ENCODE results near the gene C9orf152.
A peak's percentile ranks its signal among the peaks of the same experiment; 100 is the strongest.

The C9orf152 gene

DNA sequence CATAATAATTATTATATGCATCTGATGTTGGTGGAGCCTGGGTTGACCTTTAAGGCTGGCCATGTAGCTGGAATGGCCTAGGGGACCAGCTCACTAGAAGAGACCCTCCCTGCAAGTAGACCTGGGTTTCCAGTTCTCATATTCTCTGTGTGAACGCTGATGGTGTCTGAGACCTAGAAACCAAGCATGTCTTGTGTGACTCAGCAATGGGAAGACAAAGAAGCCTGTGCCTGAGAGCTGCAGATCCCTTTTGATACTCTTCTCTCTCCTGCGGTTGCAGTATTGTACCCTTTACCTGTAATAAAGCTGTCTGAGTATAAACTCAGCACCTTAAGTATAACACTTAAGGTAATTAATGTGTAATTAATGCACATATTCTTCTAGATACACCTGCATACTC, 22.2 kb downstream of the C9orf152 start:
- Histone ChIP-seq H3K27ac (ENCODE audit: low read depth in 2 of 2, low read length in 2 of 2) (no peak overlapping the region), H3K9ac (ENCODE audit: low read depth in 1 of 2, low read length in 2 of 2) (no peak overlapping the region), H3K4me3 (ENCODE audit: low read length in 2 of 2) (no peak overlapping the region), H3K36me3 (ENCODE audit: control insufficient read depth in 2 of 2, insufficient read depth in 2 of 2, low read length in 2 of 2) (no peaks in the 10 kb centered on the region), H3K27me3 (ENCODE audit: control insufficient read depth in 2 of 2, insufficient read depth in 2 of 2, low read length in 2 of 2) (no peaks in the 10 kb centered on the region), H3K4me1 (ENCODE audit: control insufficient read depth in 2 of 2, insufficient read depth in 2 of 2, low read length in 2 of 2) (peaks cover 18 to 20% of the 10 kb centered on the region in 2 donors), H3K9me3 (ENCODE audit: control insufficient read depth in 2 of 2, low read length in 2 of 2) (no peaks in the 10 kb centered on the region)

DNA sequence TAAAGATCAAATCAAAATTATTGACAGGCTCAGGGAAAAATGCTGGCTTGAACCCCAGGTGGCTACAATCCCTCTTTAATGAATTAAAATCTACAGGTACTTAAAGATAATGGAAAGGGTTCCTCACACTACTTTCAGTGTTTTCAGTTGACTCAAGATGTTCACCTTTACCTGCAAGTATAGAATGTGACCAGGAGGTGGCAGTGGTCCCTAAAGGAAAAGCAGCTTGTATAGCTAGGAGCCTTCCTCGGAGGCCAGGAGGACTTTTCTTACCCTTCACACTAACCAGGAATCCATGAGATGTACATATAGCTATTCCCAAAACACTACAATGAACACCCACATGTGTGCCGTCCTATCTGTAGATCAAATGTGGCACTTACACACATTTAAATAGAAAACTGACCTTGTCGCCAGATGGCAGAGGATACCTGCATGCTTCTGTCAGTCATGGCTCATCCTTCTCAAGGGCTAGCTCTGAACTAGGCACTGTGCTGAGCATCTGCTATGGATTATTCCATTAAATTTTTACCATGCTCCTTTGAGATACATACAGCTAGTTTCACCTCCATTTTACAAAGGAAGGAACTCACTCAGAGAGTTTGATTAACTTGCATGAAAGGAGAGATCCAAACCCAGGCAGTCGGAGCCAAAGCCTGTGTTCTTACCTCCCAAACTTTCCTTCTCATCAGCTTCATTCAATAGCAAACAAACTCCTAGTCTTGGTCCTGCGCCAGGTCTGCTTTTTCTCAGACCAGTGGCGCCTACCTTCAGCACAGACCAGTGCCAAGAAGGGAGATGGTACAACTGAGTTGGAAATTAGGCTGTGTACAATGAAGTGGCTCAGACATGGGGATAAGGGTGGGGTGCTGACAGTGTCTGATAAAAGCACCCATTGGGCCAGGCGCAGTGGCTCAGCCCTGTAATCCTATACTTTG, 24.5 kb downstream of the C9orf152 start:
- Histone ChIP-seq H3K4me3 (ENCODE audit: low read length in 2 of 2) (no peak overlapping the region), H3K27ac (ENCODE audit: low read depth in 2 of 2, low read length in 2 of 2) (no peak overlapping the region), H3K4me1 (ENCODE audit: control insufficient read depth in 2 of 2, insufficient read depth in 2 of 2, low read length in 2 of 2) (peaks cover 6 to 7% of the 10 kb centered on the region in 2 donors), H3K27me3 (ENCODE audit: control insufficient read depth in 2 of 2, insufficient read depth in 2 of 2, low read length in 2 of 2) (no peaks in the 10 kb centered on the region), H3K9me3 (ENCODE audit: control insufficient read depth in 2 of 2, low read length in 2 of 2) (no peaks in the 10 kb centered on the region), H3K9ac (ENCODE audit: low read depth in 1 of 2, low read length in 2 of 2) (no peak overlapping the region), H3K36me3 (ENCODE audit: control insufficient read depth in 2 of 2, insufficient read depth in 2 of 2, low read length in 2 of 2) (no peaks in the 10 kb centered on the region)

DNA sequence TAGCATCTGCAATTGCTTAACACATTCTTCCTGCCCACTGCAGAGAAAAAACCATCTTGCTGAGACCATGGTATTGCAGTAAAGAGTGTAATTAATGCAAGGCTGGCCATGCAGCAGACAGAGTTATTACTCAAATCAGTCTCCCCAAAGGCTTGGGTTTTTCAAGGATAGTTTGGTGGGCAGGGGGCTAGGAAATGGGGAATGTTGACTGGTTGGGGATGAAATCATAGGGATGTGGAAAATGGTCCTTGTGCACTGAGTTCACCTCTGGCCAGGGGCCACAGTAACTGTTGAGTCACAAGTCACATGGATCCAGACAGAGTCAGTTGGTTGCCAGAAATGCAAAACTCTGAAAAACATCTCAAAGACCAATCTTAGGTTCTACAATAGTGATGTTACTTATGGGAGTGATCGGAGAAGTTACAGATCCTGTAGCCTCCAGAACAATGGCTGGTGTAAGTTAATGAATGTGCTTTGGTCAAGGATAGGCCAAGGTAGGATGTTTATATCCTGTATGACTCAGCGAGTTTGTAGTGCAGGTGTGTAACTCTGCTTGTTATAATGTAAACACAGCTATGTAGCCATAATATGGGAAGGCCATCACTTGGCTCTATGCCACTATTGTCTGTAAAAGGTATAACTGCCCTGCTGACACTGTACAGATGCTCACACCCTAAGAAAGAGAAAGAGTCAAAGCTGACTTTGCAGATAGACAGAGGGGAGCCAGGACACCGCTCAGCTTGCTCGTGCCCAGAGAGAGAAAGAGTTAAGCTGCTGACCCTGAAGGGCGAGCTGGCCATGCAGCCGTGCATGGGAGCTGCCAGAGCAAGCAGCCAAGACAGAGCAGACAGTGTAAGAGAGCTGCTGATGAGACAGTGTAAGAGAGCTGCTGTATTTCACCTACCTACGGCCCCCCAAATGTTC, 27.2 kb downstream of the C9orf152 start:
- Histone ChIP-seq H3K36me3 (ENCODE audit: control insufficient read depth in 2 of 2, insufficient read depth in 2 of 2, low read length in 2 of 2) (no peaks in the 10 kb centered on the region), H3K9ac (ENCODE audit: low read depth in 1 of 2, low read length in 2 of 2) (no peak overlapping the region), H3K4me1 (ENCODE audit: control insufficient read depth in 2 of 2, insufficient read depth in 2 of 2, low read length in 2 of 2) (peaks cover 0 to 2% of the 10 kb centered on the region in 2 donors), H3K27me3 (ENCODE audit: control insufficient read depth in 2 of 2, insufficient read depth in 2 of 2, low read length in 2 of 2) (no peaks in the 10 kb centered on the region), H3K4me3 (ENCODE audit: low read length in 2 of 2) (no peak overlapping the region), H3K9me3 (ENCODE audit: control insufficient read depth in 2 of 2, low read length in 2 of 2) (no peaks in the 10 kb centered on the region), H3K27ac (ENCODE audit: low read depth in 2 of 2, low read length in 2 of 2) (peak overlapping the region in 1 of 2 donors; percentile 13)

DNA sequence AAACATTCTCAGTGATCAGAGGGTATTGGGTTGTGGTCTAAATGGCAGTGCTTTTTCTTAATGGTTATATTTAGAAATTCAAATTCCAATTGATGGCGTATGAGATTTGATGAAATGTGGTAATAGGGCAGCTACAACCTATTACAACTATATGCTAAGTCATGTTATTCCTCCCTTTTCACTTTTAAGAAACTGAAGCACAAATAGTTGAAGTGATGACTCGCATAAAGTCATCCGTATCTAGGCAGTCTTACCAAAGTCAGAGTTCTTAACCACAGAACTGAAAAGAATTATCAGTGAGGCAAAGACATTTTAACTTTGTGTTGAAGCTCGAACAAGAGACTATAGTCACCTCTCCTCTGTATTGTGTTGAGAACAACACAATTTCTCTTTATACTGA, 28.2 kb downstream of the C9orf152 start:
- H3K9ac ChIP-seq (ENCODE audit: low read depth in 1 of 2, low read length in 2 of 2): no peak overlapping the region
- no peak overlapping the region for H3K27ac ChIP-seq (ENCODE audit: low read depth in 2 of 2, low read length in 2 of 2)
- no peaks in the 10 kb centered on the region for H3K36me3 ChIP-seq (ENCODE audit: control insufficient read depth in 2 of 2, insufficient read depth in 2 of 2, low read length in 2 of 2)
- peaks cover 0 to 2% of the 10 kb centered on the region in 2 donors for H3K4me1 ChIP-seq (ENCODE audit: control insufficient read depth in 2 of 2, insufficient read depth in 2 of 2, low read length in 2 of 2)
- no peak overlapping the region for H3K4me3 ChIP-seq (ENCODE audit: low read length in 2 of 2)
- H3K9me3 ChIP-seq (ENCODE audit: control insufficient read depth in 2 of 2, low read length in 2 of 2): no peaks in the 10 kb centered on the region
- no peaks in the 10 kb centered on the region for H3K27me3 ChIP-seq (ENCODE audit: control insufficient read depth in 2 of 2, insufficient read depth in 2 of 2, low read length in 2 of 2)

DNA sequence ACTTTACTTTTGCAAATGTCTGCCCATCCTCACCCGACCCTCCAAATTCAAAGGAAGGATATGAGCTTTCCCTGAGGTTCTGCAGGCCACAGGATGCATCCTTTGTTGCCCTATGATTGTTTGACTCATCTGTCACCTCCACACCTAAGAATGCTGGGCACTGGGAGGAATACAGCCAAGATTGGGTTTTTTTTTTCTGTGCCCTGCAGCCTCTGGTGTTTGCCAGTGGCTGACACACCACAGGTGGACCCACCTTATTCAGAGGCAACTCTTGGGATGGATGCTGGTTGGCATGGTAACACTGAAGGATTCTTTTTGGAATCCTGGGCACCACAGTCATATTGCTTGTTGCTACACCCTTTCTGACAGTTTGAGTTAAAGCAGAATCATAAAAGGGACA, 29.7 kb downstream of the C9orf152 start:
- Histone ChIP-seq H3K36me3 (ENCODE audit: control insufficient read depth in 2 of 2, insufficient read depth in 2 of 2, low read length in 2 of 2) (no peaks in the 10 kb centered on the region), H3K27me3 (ENCODE audit: control insufficient read depth in 2 of 2, insufficient read depth in 2 of 2, low read length in 2 of 2) (no peaks in the 10 kb centered on the region), H3K9ac (ENCODE audit: low read depth in 1 of 2, low read length in 2 of 2) (no peak overlapping the region), H3K9me3 (ENCODE audit: control insufficient read depth in 2 of 2, low read length in 2 of 2) (no peaks in the 10 kb centered on the region), H3K27ac (ENCODE audit: low read depth in 2 of 2, low read length in 2 of 2) (no peak overlapping the region), H3K4me3 (ENCODE audit: low read length in 2 of 2) (no peak overlapping the region), H3K4me1 (ENCODE audit: control insufficient read depth in 2 of 2, insufficient read depth in 2 of 2, low read length in 2 of 2) (peaks cover 0 to 2% of the 10 kb centered on the region in 2 donors)

DNA sequence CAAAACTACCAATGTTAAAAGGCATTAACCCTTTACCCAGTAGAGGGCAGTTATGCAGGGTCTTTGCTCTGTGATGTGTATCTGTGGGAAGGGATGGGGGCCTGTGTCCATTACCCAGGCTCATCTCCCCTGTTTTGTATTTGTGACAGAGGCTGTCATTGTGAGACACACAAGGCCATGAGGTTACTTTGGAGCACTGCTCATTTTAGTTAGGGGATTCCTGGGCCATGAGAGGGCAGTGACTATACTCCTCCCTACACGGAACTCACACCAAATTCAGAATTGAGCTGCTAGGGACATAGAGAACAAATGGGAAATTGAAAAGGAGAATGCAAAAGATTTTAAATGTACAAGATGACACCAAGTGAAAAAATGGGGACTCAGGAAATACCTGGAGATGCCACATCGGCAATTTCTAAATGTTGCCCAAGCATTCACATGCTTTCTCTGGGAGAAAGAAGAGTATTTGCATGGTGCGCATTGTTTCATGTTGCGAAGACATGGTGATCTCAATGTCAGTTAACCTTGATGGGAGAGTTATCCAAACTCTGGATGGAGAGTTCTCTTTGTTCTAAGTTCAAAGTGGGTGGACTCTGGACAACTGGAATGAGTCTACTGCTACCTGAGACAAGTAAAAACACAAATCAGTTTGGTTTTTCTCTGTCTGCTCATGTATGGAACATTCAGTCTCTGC, 32.5 kb downstream of the C9orf152 start:
- Histone ChIP-seq H3K9ac (ENCODE audit: low read depth in 1 of 2, low read length in 2 of 2) (no peak overlapping the region), H3K36me3 (ENCODE audit: control insufficient read depth in 2 of 2, insufficient read depth in 2 of 2, low read length in 2 of 2) (no peaks in the 10 kb centered on the region), H3K9me3 (ENCODE audit: control insufficient read depth in 2 of 2, low read length in 2 of 2) (no peaks in the 10 kb centered on the region), H3K27ac (ENCODE audit: low read depth in 2 of 2, low read length in 2 of 2) (no peak overlapping the region), H3K4me1 (ENCODE audit: control insufficient read depth in 2 of 2, insufficient read depth in 2 of 2, low read length in 2 of 2) (no peaks in the 10 kb centered on the region), H3K4me3 (ENCODE audit: low read length in 2 of 2) (no peak overlapping the region), H3K27me3 (ENCODE audit: control insufficient read depth in 2 of 2, insufficient read depth in 2 of 2, low read length in 2 of 2) (no peaks in the 10 kb centered on the region)

DNA sequence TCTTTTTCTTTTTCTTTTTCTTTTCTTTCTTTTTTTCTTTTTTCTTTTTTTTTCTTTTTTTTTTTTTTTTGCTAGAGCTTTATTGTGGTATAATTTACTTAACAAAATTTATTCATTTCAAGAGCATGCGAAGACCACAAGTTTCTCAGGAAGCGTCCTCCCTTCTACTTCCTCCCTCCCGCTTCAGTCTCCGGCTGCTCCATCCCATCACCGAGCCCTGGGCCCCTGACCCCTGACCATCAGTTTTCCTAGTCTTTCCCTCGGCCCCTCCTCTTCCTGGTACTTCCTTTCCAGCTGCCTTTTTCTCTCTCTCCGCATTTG, 34.7 kb downstream of the C9orf152 start:
- H3K27ac ChIP-seq (ENCODE audit: low read depth in 2 of 2, low read length in 2 of 2): no peak overlapping the region
- H3K4me1 ChIP-seq (ENCODE audit: control insufficient read depth in 2 of 2, insufficient read depth in 2 of 2, low read length in 2 of 2): no peaks in the 10 kb centered on the region
- H3K9me3 ChIP-seq (ENCODE audit: control insufficient read depth in 2 of 2, low read length in 2 of 2): no peaks in the 10 kb centered on the region
- H3K36me3 ChIP-seq (ENCODE audit: control insufficient read depth in 2 of 2, insufficient read depth in 2 of 2, low read length in 2 of 2): no peaks in the 10 kb centered on the region
- H3K27me3 ChIP-seq (ENCODE audit: control insufficient read depth in 2 of 2, insufficient read depth in 2 of 2, low read length in 2 of 2): no peaks in the 10 kb centered on the region
- H3K4me3 ChIP-seq (ENCODE audit: low read length in 2 of 2): no peak overlapping the region
- H3K9ac ChIP-seq (ENCODE audit: low read depth in 1 of 2, low read length in 2 of 2): no peak overlapping the region

DNA sequence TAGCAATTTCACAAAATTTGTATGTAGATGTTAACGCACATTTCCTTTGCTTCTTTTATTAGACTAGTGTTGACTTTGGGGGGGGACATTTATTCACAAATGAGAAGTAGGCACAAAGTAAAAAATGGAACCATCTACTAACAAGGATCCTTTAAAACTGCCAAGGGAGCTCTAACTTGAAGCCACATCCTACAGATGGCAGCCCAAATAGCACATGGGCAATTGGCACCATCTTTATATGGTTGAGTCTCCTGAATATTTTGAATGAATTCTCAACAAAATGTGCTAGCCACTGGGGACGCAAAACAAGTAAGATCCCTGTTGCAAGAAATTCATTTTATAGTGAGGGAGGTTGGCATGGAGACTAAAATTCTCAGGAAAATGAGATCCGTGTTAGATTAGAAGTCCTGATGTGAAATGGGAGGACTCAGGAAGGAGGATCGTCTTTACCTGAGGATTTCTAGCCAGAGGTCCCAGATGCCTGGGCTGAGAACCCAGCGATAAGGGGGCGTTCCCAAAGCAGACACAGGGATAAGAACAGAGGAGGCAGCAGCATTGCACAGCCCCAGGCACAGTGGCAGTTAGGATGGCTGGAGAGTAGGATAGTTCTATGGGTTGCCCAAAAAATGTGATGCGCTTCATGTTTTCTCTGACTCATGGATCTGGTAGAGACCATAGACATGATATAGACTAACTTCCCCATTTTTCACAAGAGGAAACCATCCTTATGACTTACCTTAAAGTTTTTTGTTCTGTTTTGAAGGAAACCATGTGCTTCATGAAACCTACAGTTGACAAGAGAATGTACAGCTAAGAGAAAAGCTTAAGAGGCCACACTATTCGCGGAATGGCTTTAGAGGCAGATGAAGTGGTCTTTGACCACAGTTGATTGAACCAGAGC, 37.4 kb downstream of the C9orf152 start:
- H3K36me3 ChIP-seq (ENCODE audit: control insufficient read depth in 2 of 2, insufficient read depth in 2 of 2, low read length in 2 of 2): no peaks in the 10 kb centered on the region
- H3K4me1 ChIP-seq (ENCODE audit: control insufficient read depth in 2 of 2, insufficient read depth in 2 of 2, low read length in 2 of 2): no peaks in the 10 kb centered on the region
- no peak overlapping the region for H3K4me3 ChIP-seq (ENCODE audit: low read length in 2 of 2)
- no peak overlapping the region for H3K9ac ChIP-seq (ENCODE audit: low read depth in 1 of 2, low read length in 2 of 2)
- H3K27ac ChIP-seq (ENCODE audit: low read depth in 2 of 2, low read length in 2 of 2): no peak overlapping the region
- H3K9me3 ChIP-seq (ENCODE audit: control insufficient read depth in 2 of 2, low read length in 2 of 2): no peaks in the 10 kb centered on the region
- no peaks in the 10 kb centered on the region for H3K27me3 ChIP-seq (ENCODE audit: control insufficient read depth in 2 of 2, insufficient read depth in 2 of 2, low read length in 2 of 2)

DNA sequence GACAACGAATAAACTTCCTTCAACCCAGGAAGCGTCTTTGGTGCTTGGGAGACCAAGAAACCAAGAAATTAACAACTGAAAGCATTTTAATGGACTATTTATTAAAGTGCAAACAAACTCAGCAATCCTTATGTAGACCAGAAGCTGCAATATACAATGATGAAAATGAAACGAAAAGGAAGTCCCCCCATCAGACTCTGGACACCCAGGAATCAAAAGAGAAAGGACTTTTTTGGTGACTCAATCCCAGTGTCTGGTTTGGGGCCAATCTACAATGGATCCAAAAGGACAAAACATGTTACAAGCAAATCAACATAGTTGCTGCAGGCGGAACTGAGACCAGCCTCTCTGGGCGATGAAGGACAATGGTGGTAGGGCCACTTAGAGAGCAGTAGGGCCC, 39.5 kb downstream of the C9orf152 start:
- no peaks in the 10 kb centered on the region for H3K36me3 ChIP-seq (ENCODE audit: control insufficient read depth in 2 of 2, insufficient read depth in 2 of 2, low read length in 2 of 2)
- H3K4me3 ChIP-seq (ENCODE audit: low read length in 2 of 2): no peak overlapping the region
- H3K9ac ChIP-seq (ENCODE audit: low read depth in 1 of 2, low read length in 2 of 2): no peak overlapping the region
- no peak overlapping the region for H3K27ac ChIP-seq (ENCODE audit: low read depth in 2 of 2, low read length in 2 of 2)
- H3K9me3 ChIP-seq (ENCODE audit: control insufficient read depth in 2 of 2, low read length in 2 of 2): no peaks in the 10 kb centered on the region
- H3K4me1 ChIP-seq (ENCODE audit: control insufficient read depth in 2 of 2, insufficient read depth in 2 of 2, low read length in 2 of 2): no peaks in the 10 kb centered on the region
- H3K27me3 ChIP-seq (ENCODE audit: control insufficient read depth in 2 of 2, insufficient read depth in 2 of 2, low read length in 2 of 2): no peaks in the 10 kb centered on the region

All from mucosa of rectum (tissue), 2 donors.